ENCODE results near the gene PITPNB.

The PITPNB gene

DNA sequence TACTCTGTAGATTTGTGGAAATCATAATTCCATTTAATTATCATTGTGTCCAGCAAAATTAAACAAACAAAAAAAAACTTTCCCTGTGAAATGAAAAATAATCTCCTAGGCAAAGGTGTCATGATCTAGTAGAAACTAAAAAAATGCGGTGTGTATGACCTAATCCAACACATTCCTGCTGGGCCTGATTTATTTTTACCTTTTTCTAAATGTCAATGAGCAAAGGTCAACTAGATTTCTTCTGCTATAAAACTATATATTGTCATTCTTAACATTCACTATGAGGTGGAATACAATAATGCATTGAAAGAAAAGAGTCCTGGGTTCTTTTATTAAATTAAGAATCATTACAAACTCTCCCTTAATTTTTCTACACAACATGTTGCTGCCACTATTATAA lies 60.4 kb downstream of the PITPNB start:
- DNase-seq (ENCODE audit: low read depth): no peak

DNA sequence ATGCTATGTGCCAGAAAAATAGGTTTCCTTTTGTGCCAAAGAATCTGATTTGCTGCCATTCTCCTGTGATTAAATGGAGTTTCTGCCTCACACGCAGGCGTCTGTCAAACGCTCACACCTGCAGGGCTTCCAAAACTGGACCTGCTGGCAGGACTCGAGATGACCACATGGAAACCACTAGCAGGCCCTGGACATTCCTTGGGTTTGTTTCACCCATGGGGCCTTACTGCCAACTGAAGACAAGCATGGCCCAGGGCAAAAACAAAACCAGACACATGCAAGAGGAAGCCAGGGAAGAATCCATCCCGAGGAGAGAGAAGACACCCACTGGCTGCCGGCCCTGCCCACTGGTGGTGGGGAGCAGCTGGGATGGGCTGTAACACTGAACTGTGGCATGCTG lies 61.6 kb downstream of the PITPNB start:
- DNase-seq (ENCODE audit: low read depth): no peak

DNA sequence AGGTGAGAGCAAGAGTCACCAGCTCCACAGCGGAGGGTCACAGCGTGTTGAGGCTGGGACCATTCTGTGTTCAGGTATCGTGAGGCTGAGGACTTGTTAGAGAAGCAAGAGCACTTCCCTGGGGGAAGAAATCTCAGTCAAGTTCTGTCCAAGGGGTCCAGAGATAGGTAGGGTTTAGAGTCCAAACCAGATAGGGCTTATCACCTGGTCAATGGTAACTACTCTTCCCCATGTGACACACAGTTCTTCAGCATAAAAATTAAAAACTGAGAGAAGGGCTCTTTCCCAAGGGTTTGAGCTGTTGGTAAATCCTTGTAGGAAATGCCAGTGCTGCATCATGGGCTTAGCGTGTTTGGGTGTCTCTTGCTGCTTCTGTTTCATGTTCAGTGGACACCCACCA lies 62.7 kb downstream of the PITPNB start:
- no peak for DNase-seq (ENCODE audit: low read depth)

DNA sequence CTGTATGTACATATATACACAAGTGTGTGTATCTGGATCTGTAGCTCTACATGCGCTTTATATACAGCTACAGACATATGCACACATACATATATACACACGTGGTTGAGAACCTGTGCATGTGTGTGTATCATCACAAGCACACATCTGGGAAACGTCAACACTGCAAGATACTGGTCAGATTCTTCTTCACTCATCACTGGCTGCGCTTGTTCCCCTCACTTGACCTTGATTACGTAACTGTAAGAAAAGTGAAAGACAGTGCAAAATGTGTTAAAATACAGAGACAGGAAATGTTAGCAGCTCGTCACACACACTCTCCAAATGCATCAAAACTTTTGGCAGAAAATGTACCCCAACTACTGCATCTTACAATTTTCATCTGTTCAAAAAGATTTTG lies 65.6 kb downstream of the PITPNB start:
- DNase-seq (ENCODE audit: low read depth): no peak

DNA sequence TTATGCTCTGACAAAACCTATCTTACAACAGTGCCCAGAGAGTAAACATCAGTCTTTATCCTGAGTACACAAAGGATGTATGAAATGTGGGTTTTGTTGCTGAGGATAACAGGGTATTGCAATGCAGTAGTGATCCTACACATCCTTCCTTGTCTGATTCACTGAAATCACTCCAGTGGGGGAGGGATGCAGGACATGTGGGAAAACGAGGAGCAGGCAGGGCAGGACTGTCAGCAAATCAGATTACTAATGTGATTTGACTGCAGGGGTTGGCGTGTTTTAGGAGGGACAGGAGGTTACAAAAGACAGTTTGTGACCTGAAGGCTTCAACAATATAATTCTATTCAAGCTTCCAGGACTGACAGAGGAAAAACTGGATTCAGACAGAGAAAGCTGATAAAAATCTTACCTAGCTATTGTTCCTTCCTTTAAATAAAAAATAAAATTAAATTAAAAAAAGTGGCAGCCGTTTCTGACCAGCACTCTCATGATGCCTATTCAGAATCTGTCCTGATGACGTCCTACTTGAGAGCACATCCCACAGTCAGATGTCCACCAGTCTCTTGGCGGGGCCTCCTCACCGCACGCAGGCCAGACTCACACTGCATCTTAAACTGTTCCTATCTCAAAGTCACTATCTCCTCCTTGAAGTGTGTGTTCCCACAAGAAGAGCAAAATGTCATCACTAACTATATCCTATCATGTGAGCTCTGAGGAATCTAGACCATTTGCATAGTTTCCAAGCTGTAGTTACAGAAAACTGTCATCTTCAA lies 66.9 kb downstream of the PITPNB start:
- DNase-seq (ENCODE audit: low read depth): no peak

DNA sequence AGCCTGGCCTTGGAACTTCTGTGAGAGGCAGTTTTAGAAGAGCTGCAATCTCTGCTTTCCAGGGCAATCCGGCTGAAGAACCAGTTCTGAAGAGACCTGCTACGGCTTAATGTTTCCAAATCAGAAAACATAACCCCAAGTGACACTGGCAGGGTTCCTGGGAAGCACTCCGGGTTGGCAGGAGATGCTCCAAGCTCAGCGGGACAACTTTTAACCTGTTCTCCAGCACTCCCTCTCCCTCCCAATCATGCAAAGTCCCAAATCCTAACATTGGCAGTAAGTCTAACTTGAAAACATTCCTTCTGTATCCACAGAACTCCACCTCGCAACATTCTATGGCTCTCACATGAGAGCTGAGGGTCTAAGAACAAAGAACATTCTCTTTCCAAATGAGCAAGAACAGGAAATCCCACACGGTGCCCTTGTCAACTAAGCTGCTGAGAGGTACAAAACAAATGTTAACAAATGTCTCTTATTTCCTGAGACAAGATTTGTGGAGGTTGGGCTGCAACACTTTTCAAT lies 69.0 kb downstream of the PITPNB start:
- no peak for DNase-seq (ENCODE audit: low read depth)

DNA sequence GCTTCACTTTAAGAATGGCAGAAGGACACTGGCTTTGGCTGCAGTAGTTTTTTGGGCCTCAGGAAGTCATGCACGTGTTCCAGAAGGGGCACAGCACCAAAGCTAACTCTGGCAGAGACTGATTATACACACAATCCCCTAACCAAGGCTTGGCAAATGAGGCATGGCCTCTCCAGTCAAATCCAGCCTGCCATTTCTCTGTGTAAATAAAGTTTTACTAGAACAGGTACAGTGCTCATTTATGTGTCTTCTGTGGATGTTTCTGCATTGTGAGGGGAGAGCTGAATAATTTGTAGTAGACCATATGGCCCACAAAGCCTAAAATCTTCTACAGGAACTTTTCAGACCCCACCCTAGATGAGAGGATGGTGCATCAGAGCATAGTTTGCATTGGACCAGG lies 71.1 kb downstream of the PITPNB start:
- no peak for DNase-seq (ENCODE audit: low read depth)

DNA sequence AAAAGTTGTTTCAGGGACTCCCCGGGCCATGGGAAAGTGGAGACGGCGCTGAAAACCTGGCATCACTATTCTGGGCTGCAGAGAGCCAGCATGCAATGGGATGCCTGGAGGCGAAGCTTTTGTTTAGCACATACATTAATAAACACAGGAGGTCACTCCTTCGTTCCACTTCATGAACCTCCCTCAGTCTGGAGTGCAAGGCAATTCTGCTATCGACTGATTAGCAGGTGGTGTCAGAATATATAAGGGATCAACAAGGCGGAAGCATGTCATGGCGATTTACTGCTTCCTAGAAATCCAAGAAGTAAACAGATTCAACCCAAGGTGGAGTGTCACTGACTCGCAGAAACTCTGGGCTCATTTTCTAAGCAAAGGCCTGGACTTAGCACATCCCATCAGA lies 72.1 kb downstream of the PITPNB start:
- no peak for DNase-seq (ENCODE audit: low read depth)

DNA sequence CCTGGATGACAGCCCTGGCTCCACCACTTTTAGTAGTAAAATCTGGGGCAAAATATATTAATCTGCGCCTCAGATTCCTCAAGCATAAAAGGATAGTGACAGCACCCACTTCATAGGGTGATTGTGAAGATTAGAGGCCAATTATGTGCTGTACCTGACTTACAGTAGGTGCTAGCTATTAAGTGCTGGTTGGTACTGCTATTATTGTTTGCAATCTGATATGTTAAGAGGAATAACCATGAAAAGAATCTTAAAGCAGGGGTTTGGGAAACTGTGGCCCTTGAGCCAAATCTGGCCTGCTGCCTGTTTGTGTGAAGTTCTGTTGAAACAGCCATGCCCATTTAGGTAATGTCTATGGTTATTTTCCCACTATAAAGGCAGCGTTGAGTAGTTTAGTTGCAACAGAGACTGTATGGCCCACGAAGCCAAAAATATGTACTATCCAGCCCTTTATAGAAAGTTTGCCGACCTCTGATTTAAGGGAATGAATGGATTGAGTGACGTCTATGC lies 72.8 kb downstream of the PITPNB start:
- no peak for DNase-seq (ENCODE audit: low read depth)

DNA sequence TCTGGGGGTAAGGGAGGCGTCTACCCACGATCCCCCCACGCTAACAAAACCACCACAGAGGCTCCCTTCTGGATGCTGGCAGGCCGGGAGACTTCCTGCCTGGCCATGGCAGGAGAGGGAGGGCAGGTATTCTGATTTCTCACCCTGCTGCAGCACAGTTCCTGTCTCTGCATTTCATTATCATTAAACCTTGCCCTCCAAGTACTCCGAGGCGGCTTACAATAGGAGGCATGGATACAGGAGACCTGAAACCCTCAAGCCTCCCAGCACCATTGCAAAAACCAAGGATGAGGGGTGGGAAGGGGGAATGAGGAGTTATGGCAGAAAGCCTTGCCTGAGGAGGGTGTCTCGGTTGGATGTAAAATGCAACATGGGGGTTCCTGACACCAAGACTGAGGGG lies 73.4 kb downstream of the PITPNB start:
- no peak for DNase-seq (ENCODE audit: low read depth)

DNA sequence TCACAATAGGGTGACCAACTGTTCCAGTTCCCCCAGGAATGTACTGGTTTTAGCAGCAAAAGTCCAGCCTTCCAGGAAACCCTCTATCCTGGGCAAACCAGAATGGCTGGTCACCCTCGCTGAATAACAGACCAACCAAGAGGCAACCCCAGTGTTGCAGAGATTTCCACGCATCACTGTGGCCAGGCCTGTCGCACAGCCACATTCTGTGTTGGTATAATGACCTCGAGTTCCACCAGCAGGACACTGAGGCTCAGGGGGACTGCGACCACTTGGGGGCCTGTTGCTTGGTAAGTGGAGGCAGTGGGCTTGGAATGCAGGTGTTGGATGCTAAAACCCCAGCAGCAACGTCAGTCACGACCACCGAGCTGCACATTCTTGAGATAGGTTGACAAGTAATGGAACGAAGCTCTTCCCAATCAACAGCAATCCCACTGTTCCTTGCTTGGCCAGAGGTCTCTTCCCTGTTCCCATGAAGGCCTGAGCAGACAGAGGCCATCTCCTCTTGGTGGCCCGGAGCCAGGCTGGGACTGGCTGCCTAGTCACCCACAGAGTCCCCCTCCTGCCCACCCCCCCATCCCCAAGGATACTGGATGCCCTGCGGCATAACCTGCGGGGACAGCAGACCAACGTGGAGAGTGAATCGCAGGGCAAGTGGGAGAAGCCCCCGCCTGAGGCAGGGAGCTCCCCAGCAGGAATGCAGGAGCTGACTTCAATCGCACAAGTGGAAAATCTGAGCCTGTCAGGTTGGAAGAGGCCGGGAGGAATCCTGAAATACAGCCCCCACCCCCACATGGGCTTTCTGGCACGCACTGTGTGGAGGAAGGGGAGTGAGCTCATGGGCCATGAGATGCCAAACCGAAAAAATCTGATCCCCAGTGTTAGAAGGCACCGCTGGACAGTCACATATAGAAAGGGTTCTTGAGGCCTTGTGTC lies 74.1 kb downstream of the PITPNB start:
- DNase-seq (ENCODE audit: low read depth): no peak

DNA sequence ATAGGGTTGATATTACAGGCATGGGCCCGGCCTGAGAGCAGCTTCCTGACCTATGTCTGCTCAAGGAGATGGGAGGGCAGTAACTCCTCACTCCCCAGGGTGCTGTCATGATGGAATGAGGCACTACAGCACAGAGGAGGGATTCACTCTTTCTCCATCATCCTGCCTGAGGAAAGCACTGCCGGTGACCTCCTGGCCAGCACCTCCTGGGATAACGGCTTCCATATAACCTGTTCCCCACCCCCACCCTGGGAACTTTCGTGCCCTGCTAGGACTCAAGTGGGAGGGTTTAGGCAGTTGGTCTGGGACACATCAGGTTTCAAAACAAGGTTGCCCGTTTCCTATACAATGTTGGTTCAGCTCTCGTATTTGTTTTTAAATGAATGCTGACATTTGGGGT lies 74.8 kb downstream of the PITPNB start:
- DNase-seq (ENCODE audit: low read depth): no peak

DNA sequence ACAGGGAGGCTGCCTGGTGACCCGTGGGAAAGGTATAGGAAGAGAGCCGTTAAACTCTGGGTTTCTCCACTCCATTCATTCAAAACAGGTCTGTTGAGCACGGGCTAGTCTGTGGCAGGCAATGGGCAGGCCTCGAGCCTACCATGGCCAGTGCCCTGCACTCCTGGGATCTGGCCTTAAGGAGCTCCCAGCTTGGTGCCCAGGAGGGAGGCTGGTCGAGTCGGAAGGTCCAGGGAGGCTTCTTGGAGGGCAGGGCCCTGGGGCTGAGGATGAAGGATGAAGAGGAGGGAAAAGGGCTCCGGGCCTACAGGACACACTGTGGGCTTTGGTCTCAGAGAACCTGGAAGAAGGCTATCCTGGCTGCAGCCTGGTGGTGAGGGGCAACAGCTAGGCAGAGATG lies 75.6 kb downstream of the PITPNB start:
- no peak for DNase-seq (ENCODE audit: low read depth)

DNA sequence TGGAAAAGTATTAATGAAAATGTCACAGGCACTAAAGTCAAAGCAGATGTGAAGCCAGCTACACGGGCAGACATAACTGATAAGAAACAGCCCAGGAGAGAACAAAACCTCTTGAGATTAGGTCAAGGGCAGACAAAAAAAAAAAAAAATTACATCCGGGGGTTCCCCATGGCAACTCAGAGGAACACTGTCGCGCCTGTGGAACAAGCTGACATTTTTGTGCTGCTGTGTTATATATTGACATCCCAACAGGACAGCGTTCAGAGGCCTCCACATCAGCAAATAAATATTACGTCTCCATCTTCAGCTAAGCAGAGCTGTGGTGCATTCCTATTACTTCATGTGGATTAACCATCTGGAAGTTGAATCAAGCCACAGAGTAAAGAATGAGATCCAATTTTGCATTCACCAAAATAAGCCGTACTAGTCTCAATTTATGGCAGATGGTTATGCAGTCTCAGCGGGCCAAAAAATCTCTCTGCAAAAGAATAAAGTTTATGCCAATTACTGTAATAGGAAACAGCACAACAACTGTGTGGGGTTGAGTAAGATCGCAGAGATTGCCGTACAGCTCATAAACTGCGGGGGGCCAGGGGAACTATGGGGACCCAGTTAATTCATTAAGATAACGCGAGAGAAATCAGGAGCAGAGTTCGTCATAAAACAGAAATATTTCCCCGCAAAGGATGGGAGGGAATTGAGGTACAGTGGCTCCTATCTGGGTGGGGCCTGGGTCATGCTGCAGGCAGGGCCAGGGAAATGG lies 76.2 kb downstream of the PITPNB start:
- DNase-seq (ENCODE audit: low read depth): no peak

DNA sequence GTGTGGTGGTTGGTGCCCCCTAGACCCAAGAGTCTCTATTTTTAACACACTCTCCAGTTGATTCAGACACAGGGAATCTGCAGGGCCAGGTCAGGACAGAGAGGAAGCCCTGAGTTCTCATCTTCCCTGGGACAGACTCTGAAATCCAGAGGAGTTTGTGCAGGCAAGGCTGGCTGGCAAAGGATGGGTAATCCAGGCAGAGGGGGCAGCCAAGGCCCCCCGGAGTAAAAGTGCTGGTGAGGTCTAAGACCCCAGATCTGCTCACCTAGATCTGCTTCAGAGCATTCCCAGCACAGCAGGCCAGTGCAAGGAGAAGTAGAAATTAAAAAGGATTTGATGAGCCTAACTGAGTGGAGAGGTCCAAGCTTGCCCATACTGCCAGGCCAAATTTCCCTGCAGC lies 76.9 kb downstream of the PITPNB start:
- DNase-seq (ENCODE audit: low read depth): no peak

DNA sequence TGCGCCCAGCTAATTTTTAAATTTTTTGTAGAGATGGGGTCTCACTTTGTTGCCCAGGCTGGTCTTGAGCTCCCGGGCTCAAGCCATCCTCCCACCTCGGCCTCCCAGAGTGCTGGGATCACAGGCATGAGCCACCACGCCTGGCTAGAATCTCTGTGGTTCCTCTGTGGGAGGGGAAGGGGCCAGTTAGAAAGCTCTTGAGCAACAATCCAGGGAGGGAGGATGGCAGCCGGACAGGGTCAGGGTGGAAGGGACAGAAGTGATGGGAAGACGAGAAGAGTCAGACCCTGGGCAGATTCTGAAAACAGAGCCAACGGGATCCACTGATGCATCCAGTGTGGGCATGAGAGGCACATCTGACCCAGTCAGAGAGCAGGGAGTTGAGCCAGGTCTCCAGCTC lies 78.6 kb downstream of the PITPNB start:
- no peak for DNase-seq (ENCODE audit: low read depth)

DNA sequence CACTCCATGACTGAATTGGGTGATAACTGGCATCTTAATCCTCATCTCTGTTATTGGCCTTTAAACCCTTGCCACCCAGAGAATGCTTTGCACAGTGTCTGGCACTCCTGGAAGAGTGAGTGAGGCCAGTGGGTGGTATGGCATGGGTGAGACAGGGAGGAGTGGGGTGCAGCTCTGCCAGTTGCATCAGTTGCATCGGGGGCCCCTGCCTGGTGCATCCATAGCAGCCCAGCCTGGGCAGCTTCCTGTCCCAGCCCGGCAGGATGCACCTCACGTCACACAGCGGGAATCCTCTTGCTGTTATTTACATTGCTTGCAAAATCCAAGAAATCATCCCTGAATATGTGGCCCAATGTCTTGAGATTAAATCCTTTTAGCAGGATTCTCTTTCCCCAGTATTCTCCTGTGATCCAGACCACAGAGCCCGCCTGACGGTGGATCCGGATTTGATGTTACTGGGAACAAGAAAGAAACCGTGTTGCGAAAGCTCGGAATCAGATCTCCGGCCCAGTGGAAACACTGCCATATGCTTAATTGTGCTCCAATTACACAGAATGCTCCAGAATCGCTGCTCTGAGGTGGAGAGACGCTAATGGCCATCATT lies 79.9 kb downstream of the PITPNB start:
- DNase-seq (ENCODE audit: low read depth): no peak

DNA sequence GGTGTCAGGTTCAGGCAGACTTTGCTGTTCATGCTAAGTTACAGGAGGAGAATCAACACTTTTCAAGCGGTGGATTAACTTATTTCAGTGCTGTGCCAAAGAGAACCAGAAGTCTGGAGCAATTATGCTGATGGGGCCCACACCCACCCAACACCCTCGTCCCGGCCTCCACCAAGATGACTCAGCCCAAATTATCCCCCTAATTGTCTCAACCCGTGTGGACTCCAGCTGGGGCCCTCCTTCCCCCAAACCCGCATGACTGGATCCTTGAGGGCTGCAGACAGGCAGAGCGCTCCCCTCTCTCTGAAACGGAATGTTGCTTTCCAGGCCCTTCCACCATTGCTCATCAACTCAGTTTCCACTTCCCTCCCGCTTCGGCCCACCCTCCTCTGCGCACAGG lies 82.9 kb downstream of the PITPNB start:
- no peak for DNase-seq (ENCODE audit: low read depth)

DNA sequence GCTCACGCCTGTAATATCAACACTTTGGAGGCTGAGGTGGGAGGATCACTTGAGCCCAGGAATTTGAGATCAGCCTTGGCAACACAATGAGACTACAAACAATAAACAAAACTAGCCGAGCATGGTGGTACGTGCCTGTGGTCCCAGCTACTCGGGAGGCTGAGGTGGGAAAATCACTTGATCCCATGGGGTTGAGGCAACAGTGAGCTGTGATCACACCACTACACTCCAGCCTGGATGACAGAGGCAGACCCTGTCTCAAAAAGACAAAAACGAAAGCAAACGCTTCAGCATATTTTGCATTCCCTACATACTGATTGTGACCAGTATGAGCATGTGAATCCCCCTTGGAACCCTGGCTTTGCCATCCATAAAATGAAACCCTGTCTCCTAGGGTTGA lies 83.6 kb downstream of the PITPNB start:
- DNase-seq (ENCODE audit: low read depth): no peak

DNA sequence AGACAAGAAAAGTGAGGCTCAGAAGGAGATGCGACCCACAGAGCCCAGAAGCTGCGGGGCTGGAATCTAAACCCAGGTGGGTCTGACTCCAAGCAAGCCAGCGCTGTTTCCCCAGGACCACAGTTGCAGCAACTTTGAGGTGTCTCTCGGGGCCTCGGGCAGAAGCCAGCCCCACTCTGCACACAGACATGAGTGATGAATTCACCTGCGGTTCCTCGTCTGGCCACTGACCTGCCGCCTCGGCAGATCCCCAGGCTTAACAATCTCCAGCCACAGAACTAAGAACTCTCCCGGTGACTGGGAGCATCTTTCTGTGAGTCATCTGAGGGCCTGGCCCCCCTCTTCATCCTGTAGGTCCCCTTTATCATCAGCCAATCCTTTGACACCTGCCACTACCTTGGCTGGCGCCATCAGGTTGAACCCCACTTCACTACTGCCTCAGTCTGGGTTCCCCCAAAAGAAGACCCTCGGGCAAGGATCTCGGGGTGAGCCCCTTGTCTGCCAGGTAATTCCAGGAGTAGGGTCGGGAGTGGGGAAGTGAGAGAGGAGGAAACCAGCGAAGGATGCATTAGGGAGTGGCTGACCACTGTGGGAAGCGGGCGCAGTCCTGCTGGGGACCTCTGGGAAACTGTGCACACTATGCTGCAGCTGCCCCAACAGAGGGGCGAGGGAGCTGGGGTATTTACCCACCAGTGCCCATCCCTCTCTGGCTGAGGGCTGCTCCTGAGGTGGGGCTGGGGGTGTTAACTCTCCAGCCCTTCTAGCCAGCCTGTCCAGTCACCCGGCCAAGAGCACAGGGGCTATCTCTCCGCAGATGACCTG lies 84.5 kb downstream of the PITPNB start:
- DNase-seq (ENCODE audit: low read depth): no peak

DNA sequence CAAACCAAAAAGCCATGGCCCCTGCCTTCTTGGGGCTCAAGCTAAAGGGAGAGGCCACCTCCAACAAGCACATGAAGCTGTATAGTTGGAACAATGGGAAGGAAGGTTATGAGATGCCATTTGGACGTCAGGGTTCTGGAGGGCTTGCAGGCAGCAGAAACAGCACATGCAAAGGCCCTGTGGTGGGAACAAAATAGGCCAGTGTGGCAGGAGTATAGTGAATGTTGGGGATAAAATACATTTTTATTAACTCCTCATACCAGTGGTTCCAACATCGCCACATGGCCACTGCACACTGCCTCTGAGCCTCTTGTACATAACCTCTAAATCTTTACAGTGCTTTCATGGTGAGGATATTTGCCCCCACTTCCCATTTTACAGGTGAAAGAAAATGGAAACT lies 85.3 kb downstream of the PITPNB start:
- DNase-seq (ENCODE audit: low read depth): no peak

All from activated T-helper 9 cell treated with anti-CD3 and anti-CD28 coated beads, Interleukin-2, amount 50 U/mL, for 16 hours (primary cell).